Measurements from ENCODE around the gene RYR2. TPM values are rescaled to one million over a fixed set of nuclear protein-coding genes. Genes with fewer than 3 reads are reported as not detected.

The RYR2 gene
- total and polyA plus RNA-seq, 9 of the 15 experiments (the other 6 are each of a cell fraction or from before 2014, with no cell fraction given): 0.03 to 0.42 (median 0.14) TPM

GRCh38 chr1:237065903-237066302 lies 23.9 kb downstream of the RYR2 start (continued):
- no peak for TF ChIP-seq DPF2 (IDR thresholded peaks at IDR 0.05)
- TF ChIP-seq ATF4 (CRISPR knock-in tag; IDR thresholded peaks at IDR 0.05): 0 out of 2 replicates have a peak, but pooled peaks have one; percentile 50
- peak; percentile 44 for TF ChIP-seq CEBPB (tag; IDR thresholded peaks at IDR 0.05)
- TF ChIP-seq ZNF644 (tag; IDR thresholded peaks at IDR 0.05; ENCODE audit: low read depth): no peak

DNA sequence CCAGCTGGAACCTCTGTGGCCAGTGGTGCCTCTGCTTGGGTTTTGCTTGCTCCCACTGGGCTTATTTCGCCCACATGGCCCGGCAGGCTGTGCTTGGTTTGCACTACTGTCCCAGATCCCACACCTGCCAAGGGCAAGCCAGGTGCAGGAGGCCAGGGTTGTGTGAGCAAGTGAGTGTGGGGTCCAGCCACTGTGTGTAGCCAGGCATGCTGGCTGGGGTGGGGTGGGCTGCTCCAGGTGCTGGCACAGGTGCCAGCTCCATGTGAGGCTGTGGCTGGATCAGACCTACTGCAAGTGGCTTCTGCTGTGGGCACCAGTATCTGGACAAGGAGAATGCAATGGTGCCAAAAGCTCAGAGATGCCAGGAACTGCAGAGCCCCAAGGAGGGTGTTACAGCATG lies 28.5 kb downstream of the RYR2 start:
- Histone ChIP-seq H3K79me2 (ENCODE audit: control insufficient read depth, insufficient read depth, low read length) (no peaks in the 10 kb centered on the region), H3K4me3 (no peak overlapping the region), H3K4me1 (replicated peaks in 1 of 2; ENCODE audit: control insufficient read depth in 2 of 2, insufficient read depth in 2 of 2, low read length in 2 of 2) (peaks cover 0 to 7% of the 10 kb centered on the region in 2 experiments; a peak in 2 of 5 replicates), H3K9me3 (replicated peaks; ENCODE audit: control insufficient read depth, insufficient read depth, low read depth, low read length) (no peaks in the 10 kb centered on the region), H3K27me3 (ENCODE audit: control insufficient read depth in 2 of 2, insufficient read depth in 2 of 2, low read length in 2 of 2) (peaks cover 7 to 23% of the 10 kb centered on the region in 2 experiments; a peak in 3 of 5 replicates), H4K20me1 (replicated peaks; ENCODE audit: control insufficient read depth, insufficient read depth, low read length) (no peaks in the 10 kb centered on the region), H3K36me3 (ENCODE audit: control insufficient read depth, insufficient read depth, low read length) (no peaks in the 10 kb centered on the region), H3K4me2 (ENCODE audit: insufficient read depth, low read length) (no peak overlapping the region), H2AFZ (ENCODE audit: low read depth, low read length) (no peak overlapping the region), H3K9me1 (ENCODE audit: control insufficient read depth, insufficient read depth, low read length) (no peaks in the 10 kb centered on the region), H3K27ac (ENCODE audit: extremely low read depth, low read depth, low read length) (no peak overlapping the region), H3K9ac (ENCODE audit: insufficient read depth in 1 of 2, low read depth in 2 of 2, low read length in 2 of 2) (no peak overlapping the region; a peak in 1 of 4 replicates)
- 0% methylated on average over 2 of the region's 2 CpGs for WGBS (ENCODE audit: insufficient coverage, low coverage, missing lambda C conversion rate)
- in situ Hi-C loops (cut with MboI) (no loop called here), intact Hi-C loops (cut with micrococcal nuclease) (no loop called here)
- POLR2A ChIA-PET: interaction anchor here (0.6 to 1.0 kb wide), 2 partner anchors 13 to 15 kb away, joined by 3 to 4 read pairs; no protein-coding TSS in a partner anchor
- TF ChIP-seq, protein P1, sequence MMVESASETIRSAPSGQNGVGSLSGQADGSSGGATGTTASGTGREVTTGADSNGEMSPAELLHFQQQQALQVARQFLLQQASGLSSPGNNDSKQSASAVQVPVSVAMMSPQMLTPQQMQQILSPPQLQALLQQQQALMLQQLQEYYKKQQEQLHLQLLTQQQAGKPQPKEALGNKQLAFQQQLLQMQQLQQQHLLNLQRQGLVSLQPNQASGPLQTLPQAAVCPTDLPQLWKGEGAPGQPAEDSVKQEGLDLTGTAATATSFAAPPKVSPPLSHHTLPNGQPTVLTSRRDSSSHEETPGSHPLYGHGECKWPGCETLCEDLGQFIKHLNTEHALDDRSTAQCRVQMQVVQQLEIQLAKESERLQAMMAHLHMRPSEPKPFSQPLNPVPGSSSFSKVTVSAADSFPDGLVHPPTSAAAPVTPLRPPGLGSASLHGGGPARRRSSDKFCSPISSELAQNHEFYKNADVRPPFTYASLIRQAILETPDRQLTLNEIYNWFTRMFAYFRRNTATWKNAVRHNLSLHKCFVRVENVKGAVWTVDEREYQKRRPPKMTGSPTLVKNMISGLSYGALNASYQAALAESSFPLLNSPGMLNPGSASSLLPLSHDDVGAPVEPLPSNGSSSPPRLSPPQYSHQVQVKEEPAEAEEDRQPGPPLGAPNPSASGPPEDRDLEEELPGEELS (CRISPR knock-in tag; IDR thresholded peaks at IDR 0.05; ENCODE audit: borderline replicate concordance): no peak
- TF ChIP-seq IRF9 (tag; IDR thresholded peaks at IDR 0.05): no peak
- TF ChIP-seq KLF13 (tag; IDR thresholded peaks at IDR 0.05; ENCODE audit: borderline replicate concordance, low read depth): no peak
- TF ChIP-seq, protein P2, sequence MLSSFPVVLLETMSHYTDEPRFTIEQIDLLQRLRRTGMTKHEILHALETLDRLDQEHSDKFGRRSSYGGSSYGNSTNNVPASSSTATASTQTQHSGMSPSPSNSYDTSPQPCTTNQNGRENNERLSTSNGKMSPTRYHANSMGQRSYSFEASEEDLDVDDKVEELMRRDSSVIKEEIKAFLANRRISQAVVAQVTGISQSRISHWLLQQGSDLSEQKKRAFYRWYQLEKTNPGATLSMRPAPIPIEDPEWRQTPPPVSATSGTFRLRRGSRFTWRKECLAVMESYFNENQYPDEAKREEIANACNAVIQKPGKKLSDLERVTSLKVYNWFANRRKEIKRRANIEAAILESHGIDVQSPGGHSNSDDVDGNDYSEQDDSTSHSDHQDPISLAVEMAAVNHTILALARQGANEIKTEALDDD (IDR thresholded peaks at IDR 0.05): no peak
- no peak for TF ChIP-seq HDAC6 (IDR thresholded peaks at IDR 0.05; ENCODE audit: low read depth, low read length)
- TF ChIP-seq ZBED1 (IDR thresholded peaks at IDR 0.05): no peak
- TF ChIP-seq SMAD1 (IDR thresholded peaks at IDR 0.05; ENCODE audit: low read depth, low read length, partially characterized antibody): no peak
- no peak for TF ChIP-seq SMARCC2 (IDR thresholded peaks at IDR 0.05; ENCODE audit: low read depth)
- TF ChIP-seq MYC (IDR thresholded peaks at IDR 0.05; ENCODE audit: low read depth, low read length): no peak
- no peak for TF ChIP-seq MYC (CRISPR knock-in tag; IDR thresholded peaks at IDR 0.05; ENCODE audit: borderline replicate concordance, low read depth)
- no peak for TF ChIP-seq GATA2 (CRISPR knock-in tag; IDR thresholded peaks at IDR 0.05)
- no peak for TF ChIP-seq SOX6 (IDR thresholded peaks at IDR 0.05)
- BruUV-seq (replicated peaks): no TSS peak
- CTCF ChIA-PET (ENCODE audit: low intra/inter-chr PET ratio): no interaction called here
- no peak for DNase-seq (ENCODE audit: extremely low read depth in 1 of 4, low spot score in 3 of 4)
- no peak for FAIRE-seq
- ATAC-seq: no peak
